Limb (tissue), 2 donors: ENCODE data around the gene KIAA1614.
A peak's percentile ranks its signal among the peaks of the same experiment; 100 is the strongest.

Source experiments
- DNase-seq, 2 donors: peaks; one replicate each; pipeline ENCODE4 v3.0.0-alpha.2; 2016; ENCODE audit errors: extremely low spot score in 2 of 2

KIAA1614 gene

DNA sequence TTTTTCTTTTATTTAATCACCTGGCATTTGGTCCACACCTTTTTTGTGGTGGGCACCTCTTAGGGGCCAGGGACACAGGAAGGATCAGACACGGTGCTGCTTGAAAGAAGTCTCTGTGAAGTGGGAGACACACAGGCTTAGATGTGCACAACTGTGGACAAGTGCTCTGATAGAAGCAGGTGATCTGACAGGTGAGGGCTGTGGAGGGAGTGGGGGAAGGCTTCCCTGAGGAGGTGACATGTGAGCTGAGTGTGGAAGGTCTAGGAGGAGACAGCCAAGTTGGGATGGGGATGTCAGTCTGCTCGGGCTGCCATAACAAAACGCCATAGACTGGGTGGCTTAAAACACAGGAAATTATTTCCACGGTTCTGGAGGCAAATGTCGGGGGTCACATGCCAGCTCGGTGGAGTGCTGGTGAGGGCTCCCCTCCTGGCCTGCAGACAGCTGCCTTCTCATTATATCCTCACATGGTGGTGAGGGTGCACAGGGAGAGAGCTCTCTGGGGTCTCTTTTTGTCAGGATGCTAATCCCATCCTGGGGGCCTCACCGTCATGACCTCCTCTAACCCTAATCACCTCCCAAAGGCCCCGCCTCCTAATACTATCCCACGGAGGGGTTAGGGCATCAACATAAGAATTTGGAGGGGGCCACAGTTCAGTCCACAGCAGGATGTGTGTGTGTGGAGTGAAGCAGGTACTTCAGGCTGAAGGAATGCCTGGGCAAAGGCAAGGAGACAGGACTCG lies 5.2 kb upstream of the KIAA1614 start:
- DNase-seq, result no peak

DNA sequence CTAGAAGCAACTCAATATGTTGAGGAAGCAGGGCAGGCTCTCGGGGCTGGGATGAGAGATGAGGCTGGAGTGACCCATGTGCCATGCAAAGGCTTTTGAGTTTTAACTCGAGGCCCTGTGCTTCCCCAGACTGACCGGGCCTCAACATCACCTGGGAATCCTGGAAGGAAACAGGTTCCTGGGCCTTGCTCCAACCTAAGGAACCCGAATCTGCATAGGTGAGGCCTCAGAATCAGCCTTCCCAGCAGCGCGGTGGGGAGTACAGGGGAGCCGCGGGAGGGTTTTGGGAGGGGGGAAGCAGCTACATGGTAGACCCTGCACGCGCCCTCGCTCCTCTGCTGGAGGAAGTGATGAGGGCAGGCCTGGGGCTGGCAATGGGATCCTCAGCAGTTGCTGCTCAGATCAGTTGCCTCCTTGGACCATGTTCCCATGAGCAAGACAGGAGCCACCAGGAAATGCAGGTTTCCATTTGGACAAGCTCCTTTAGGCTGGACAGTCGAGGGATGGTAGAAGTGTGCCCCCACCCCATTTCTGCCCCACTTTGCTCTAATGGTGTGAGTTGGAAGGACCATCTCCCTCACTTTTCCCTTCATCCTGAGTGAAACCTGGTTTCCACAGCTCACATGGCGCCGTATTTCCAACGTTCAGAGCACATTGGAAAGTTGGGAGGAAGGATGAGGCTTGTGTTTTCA lies 4.5 kb upstream of the KIAA1614 start:
- DNase-seq, result peak in 1 of 2 donors; percentile 13

DNA sequence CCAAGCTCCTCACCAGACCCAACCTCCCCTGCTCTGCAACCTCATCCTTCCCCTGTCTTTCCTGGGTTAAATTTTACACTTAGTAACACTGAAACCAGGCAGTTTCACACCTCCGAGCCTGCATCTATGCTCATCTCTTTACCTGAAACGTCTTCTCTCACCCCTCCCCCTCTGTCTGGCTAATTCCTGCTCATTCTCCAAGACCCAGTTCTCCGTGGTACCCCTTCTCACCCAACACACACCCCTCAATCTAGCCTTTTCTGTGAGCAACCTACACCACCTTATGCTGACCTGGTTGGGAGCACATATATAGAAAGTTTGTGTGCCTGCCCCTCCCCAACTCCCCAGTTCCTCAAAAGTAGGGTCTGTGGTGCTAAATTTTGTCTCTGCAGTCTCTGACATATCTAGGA lies 3.7 kb upstream of the KIAA1614 start:
- no peak for DNase-seq

DNA sequence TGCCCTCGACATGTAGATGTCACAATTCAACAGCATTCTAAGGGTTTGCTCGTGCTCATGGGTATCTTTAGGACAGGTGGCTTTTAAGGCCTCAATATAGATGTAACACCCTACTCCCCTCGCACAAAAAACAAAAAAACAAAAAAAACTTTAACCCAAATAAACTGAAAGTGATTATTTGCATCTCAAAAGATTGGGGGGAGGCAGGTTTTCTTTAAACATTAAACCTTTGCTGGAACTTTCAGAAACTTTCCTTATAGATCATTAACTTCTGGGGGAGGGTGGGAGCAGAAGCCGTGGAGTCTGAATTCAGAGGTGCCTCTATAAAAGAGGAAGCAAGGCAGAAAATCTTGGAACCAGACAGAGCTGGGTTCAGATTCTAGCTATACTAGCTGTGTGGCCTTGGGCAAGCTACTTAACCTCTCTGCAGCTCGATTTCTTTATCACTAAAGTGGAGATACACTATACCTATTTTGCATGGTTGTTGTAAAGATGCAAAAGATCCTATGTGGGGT lies 3.2 kb upstream of the KIAA1614 start:
- DNase-seq, result no peak

DNA sequence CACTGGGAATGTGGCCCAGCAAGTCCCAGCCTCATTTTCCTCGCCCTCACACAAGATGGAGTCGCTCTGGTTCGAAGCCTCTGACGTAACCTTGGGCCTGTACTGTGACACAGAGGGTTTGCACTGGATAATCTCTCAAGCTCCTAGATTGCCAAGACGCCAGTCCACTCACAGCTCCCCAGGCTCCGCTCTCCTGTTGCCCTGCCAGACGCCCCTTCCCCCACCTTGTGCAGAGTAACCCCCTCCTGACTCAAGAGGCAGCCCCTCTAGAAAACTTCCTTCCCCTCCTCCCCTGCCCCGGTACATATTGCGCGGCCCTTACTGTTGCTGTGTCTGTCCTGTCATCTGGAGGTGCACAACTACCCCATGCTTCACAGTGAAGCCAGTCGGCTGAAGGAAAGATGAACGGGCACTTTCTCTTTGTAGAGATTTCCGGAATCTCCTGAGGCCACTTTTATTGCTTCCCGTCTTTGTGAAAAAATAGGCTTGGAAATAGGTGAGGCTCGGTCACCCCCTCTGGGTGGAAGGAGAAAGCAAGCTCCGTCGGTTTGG lies 981 bp upstream of the KIAA1614 start:
- peak in 1 of 2 donors; percentile 59 for DNase-seq

DNA sequence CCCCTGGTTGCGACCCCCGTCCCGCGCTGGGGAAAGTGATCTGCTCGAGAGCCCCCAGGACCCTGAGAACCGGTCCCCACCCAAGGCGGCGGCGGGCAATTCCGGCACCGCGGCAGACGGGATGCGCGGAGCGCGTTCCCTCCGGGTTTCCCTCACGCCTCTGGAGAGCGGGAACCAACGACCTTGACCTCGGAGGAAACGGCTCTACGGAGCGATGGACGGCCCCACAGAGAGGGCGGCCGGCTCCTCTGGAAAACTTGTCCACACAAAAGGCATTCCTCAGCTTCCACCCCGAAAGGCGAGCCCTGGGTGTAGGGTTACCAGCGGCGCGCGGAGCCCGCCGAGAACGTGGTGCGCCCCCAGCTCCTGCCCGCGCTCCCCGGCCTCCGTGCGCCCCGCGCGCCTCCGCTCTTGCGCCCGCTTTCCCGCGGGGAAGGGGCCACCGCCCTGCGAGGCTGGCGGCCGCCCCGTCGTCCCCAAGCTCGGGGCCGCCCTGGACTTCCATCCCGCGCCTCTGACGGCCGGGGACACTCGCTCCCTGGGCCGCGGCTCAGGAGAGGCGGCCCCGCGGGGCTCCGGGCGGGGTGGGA lies 391 bp upstream of the KIAA1614 start:
- peak in 1 of 2 donors; percentile 73 for DNase-seq

DNA sequence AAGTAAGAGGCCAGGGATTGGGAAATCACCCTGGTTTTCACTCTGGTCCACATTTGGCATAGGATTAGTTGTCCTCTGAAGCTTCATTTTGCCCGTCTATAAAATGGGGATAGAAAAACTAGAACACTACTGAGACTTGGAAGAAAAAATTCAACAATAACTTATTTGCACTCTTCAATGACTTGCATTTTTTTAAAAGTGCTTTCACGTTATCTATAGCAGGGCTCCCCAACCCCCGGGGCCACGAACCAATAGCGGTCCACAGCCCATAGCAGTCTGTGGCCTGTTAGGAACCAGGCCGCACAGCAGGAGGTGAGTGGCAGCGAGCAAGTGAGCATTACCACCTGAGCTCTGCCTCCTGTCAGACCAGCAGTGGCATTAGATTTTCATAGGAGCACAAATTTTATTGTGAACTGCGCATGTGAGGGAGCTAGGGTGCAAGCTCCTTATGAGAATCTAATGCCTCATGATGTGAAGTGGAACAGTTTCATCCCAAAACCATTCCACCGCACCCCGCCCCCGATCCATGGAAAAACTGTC lies 2.8 kb downstream of the KIAA1614 start:
- no peak for DNase-seq

DNA sequence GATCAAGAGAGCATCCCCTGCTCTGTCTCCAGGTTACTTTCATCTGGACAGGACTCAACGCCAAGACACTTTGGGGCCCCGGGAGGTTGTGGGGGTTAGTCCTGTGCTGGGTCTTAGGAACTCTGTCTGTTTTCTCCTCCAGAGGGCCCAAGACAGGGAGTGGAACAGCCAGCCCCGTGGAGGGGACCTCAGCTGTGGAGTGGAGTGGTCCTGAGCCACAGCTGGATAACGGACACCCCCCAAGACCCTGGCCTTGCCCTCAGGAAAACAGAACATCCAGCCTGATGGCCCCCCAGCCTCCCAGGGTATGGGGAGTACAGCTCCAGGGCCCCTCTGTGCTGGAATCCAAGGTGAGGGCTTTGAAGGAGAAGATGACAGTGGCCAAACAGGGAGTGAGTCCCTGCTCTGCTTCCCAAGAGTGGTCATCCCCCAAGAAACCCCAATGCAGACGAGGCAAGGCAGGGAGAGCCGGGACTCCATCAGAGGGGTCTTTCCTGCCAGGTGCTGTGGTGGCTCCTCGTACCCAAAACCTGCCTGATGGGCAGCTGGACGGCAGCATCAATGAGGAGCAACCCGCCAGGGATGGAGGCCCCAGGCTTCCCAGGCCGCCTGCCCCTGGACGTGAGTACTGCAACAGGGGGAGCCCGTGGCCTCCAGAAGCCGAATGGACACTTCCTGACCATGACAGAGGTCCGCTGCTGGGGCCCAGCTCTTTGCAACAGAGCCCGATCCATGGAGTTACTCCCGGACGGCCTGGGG lies 3.5 kb downstream of the KIAA1614 start:
- no peak for DNase-seq

DNA sequence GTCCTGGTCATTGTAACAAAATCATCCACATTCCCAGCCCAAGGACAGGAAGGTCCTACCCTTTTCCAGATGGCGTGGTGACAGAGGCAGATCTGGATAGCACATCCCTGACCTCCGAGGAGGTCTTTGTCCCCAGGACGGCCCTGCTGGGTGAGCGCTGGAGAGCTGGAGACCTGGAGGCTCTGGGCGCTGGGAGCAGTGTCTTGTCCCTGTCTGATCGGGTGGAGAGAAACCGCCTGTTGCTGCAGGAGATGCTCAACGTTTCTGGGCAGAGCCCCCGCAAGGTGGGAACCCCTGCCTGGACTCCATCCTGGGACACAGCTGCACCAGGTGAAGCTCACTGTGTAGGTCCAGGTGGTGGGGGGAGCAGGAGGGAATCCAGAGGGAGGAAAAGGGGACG lies 4.1 kb downstream of the KIAA1614 start:
- no peak for DNase-seq

DNA sequence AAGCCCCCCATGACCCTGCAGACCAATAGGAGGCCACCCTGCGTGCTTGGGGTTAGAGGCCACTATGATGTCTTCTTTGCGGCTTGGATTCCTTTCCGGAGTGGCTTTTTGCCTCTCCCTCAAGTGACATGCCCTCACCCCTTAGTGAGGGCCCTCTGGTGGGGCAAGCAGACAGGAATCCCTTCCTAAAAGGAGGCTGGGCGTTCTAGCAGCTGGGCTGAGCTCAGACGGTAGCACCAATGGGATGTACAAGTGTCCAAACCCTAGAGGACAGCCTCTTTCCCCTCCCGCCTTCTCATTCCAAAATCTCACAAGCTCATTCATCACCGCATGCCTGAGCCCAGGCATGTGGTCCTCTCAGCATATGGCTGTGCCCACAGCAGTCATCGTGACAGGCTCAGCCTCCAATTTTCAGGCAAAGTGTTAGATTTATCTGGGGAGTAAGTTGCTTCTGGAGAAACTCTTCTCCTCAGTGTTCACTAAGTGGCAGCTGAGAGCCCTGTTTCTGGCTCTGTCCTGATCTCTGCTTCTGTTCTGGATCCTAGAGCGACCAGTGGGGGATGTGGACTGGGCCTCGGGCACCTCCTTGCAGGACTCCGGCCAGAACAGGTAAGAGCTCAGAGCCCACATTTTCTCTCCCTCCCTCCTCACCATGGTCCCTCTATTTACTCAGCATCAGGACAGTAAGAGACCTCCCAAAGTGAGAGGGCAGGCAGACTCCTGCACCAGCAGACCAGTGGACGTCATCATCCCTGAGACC lies 4.8 kb downstream of the KIAA1614 start:
- no peak for DNase-seq

DNA sequence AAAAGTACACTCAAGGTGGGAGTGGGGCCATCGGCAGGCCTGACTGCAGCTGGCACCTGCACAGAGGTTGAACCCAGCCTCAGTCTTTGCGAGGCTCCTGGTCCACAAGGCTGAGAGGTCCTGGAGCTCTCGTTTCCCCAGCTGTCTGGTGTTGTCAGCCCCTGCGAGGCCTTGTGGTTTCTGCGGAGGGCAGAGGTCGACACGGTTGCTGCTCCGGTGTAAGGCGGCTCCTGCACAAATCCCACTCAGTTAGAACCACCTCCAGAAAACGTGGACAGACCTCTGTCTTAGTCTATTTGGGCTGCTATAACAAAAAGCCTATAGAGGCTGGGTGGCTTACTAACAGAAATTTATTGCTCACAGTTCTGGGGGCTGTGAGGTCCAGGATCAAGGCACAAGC lies 5.8 kb downstream of the KIAA1614 start:
- DNase-seq, result no peak

DNA sequence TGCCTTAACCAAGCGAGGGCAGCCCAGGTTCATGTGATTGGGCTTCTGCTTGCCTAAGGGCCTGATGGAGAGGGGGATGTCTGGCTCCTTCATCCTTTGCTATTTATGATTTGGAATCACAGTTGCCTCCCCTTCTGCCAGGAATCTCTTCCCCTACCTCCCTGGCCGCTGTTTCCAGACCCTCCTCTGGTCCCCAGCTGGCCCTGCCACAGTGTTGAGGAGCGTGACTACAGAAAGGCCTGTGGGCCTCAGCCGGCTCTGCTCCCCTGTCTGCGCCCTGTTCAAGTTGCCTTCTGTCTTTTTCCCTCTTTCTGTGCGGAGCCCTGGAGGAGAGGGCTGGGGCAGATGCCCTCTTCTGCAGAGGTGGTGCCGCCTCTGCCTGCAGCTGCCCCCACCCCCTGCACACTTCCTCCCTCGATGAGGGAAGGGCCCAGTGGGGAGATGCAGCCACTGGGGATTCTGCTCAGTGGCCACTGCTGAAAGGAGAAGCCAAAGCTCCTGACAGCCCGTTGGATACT lies 6.5 kb downstream of the KIAA1614 start:
- no peak for DNase-seq

DNA sequence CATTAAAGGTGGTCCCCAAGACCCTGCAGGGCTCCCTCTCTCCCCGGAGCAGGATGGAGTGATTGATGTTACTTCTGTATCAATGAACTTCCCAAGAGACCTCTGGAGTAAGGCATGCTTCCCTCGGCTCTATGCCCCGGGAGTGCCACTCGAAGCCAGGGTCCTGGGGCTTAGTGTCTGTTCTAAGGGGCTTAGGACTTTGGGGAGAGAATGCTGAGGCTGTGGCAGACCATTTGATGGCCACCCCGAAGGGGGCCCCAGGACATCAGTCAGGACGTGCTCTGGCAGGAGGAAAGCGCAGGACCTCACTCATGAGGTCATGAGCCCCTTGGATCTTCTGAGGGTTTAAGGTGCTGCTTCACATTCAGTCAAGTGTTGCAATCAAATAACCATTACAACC lies 7.5 kb downstream of the KIAA1614 start:
- no peak for DNase-seq

DNA sequence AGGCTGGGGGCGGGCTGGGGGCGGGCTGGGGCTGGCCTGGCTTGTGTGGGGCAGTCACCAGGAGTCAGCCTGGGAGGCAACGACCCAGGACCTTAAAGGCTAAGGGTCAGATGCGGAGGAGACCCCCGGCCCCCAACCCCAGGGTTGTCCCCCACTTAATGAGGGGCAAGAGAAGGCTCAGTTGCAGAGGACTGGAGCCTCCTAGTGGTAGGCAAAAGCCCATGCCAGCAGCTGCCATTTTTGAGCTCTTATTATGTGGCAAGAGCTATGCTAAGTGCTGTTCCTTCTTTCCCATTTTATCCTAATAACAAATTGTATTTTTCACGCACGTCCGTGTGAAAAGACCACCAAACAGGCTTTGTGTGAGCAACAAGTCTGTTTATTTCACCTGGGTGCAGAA lies 8.0 kb downstream of the KIAA1614 start:
- DNase-seq, result no peak

DNA sequence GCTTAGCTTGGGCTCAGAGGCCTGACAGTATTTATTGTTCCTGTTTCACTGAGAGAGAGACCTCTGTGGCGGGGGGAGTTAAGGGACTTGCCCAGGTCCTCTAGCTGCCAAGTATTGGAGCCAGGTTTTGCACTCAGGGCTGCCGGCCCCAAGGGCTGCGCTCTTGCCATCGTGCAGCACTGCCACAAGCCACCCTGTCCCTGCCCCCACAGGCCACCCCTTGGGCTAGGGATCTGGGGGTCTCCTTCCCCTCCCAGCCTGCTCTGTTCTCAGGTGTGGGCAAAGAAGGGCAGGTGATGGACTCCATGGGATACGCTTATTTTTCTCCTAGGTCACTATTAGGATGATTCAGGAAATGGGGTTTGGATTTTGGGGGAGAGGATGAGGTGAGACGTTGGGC lies 8.7 kb downstream of the KIAA1614 start:
- DNase-seq, result no peak

DNA sequence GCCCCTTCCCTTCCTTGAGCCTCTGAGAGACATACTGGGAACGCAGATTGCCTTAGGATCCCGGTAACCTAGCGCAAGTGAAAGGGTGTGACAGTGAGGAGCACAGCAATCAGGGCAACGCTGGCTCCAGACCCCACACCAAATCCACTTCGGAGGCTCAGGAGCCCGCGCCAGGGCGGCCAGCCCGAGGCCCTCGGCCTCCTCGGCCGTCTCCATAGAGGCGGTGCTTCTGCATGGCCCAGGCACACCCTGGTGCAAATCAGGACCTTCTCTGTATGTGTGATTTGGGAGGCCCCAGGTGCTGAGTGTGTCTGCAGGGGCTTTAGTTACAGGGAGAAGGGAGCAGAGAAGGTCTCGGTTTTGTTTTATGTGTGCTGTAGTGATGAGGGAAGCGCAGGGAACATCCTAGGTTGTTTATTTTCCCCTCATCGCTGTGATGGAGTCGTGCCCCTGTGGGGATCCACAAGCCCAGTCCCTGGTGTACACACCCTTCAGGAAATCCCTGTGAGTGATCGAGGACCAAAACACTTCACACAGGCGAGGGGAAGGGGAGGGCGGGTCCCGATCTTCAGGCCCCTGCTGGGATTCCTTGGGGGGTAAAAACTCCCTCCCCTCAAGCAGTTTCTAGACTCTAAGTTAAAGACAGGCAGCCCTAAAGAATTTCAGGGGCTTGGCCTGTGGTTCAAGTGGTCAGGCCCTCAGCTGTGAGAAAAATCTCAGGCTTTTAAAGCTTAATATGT lies 9.4 kb downstream of the KIAA1614 start:
- no peak for DNase-seq

DNA sequence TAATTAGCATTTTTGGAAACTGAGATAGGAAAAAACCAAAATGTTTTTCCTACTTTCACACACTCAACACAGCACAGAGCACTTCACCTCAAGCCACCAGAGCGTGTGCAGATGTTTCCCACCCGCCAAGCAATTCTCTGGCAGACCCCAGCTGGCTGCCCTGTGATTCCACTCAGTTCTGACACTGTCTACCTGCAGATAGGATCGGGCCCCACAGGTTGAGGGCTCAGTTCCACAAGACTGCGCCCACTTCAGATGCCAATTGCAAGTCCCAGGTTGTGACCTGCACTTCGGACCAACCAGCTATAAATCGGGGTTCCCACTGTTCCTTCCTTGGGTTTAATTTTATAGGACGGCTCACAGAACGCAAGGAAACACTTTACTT lies 9.9 kb downstream of the KIAA1614 start:
- DNase-seq, result no peak

DNA sequence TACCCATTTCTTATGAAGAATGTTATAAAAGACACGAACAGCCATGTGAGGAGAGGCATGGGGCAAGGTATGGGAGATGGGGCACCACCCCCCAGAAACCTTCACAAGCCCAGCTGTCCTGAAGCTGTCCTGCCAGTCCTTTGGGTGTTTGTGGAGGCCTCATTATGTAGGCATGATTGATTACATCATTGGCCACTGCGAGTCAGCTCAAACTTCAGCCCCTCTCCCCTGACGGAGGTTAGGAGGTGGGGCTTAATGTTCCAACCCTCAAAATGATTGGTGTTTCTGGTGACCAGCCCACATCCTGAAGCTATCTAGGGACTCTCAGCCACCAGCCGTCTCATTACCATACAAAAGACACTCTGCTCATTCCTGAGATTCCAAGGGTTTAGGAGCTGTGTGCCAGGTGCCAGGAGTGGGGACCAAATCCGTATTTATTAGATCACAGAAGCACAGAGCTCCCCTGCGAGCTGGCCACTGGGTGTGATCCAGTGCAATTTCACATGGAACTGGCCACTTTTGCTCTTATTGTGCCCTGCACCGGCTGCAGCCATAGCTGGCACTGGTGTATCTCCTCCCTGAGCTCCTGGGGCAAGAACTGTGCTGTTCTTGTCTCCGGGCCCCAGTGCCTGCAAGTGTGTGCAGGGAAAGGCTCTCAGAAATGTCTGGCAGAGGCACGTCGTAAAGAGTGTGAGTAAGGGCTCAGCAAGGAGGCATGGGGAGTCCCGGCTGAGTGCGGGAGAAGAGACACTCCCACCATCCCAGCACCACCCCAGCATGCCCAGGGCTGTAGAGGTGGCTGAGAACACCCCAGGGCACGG lies 10.5 kb downstream of the KIAA1614 start:
- no peak for DNase-seq

DNA sequence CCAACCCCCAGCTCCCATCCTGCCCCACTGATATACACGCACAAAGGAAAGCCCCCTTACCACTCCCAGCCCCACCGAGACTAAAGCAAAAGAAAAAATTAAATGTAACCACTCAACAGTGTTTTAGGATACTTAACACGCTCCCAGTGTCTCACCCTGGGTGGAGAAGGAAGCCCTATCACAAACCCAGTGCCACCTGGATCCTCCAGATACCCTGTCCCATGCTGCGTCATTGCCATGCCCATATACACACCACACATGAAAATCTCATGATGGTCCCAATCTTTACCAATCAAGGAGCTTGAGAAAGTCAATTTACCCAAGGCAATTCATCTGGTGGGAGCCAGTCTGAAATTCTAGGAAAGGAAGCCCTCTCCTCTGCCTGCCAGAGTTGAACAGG lies 11.2 kb downstream of the KIAA1614 start:
- DNase-seq, result no peak
